ENCODE measurements around the gene REG1A.

GRCh38 chr2:79120194-79120713 lies at the start of gene REG1A:
- no peak for TF ChIP-seq CTCF (IDR thresholded peaks at IDR 0.05)
- TF ChIP-seq PRDM15 (CRISPR knock-in tag; IDR thresholded peaks at IDR 0.05) = no peak
- no peak for TF ChIP-seq ZNF121 (CRISPR knock-in tag; IDR thresholded peaks at IDR 0.05)
